AG04449 (cell line): ENCODE results near the gene GDF10.

ENCODE experiments used
- CTCF ChIA-PET: fragments of 350-600 bp; formaldehyde crosslinking; extraction: SDS; loops from one replicate; lab custom pipeline; 2021; ENCODE audit warnings: antibody characterized with exemption; lab: Yijun Ruan, JAX
- POLR2A ChIA-PET: fragments of 400-600, 350-600 bp; formaldehyde crosslinking; extraction: SDS; loops from one replicate; lab custom pipeline; 2020; ENCODE audit warnings: antibody characterized with exemption, inconsistent platforms; lab: Yijun Ruan, JAX
- DNase-seq: peaks from one replicate; pipeline ENCODE4 v3.0.0-alpha.2; 2010; ENCODE audit warnings: low read depth, low spot score
- H3K4me3 ChIP-seq: 2 replicates; pipeline ENCODE4 v1.5.1; 2011; ENCODE audit warnings: low read depth, mild to moderate bottlenecking, control low read depth, low read length
- TF ChIP-seq, protein P1 (sequence below): IDR thresholded peaks from one replicate; pipeline ENCODE4 v1.5.1; 2011; ENCODE audit warnings: mild to moderate bottlenecking, moderate library complexity, low read length, control low read depth, inconsistent platforms; ENCODE audit not compliant: insufficient read depth; ENCODE audit errors: missing control alignments

GDF10 gene

DNA sequence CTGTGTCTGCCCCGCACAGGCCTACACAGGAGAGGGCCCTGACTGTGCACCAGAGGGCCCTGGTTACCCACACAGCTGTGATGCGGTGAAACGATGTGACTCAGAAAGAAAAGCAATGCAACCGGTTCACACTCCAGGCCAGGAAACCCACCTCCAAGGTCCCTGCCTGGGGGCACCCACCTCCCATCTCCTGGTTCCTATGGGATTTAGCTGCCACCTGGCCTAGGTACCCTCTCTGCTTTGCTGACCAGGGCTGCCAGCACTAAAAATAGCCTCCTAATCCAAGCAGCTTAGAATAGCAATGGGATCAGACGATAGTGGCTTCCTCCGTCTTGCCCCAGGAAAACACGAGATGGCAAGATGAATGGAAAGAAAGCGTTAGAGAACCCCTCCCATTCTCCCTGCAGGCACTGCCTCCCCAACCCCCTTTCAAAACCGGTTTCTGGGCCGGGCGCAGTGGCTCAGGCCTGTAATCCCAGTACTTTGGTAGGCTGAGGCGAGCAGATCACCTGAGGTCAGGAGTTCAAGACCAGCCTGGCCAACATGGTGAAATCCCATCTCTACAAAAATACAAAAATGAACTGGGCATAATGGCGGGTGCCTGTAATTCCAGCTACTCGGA is 60.5 kb downstream of the GDF10 start:
- TF ChIP-seq, protein P1, sequence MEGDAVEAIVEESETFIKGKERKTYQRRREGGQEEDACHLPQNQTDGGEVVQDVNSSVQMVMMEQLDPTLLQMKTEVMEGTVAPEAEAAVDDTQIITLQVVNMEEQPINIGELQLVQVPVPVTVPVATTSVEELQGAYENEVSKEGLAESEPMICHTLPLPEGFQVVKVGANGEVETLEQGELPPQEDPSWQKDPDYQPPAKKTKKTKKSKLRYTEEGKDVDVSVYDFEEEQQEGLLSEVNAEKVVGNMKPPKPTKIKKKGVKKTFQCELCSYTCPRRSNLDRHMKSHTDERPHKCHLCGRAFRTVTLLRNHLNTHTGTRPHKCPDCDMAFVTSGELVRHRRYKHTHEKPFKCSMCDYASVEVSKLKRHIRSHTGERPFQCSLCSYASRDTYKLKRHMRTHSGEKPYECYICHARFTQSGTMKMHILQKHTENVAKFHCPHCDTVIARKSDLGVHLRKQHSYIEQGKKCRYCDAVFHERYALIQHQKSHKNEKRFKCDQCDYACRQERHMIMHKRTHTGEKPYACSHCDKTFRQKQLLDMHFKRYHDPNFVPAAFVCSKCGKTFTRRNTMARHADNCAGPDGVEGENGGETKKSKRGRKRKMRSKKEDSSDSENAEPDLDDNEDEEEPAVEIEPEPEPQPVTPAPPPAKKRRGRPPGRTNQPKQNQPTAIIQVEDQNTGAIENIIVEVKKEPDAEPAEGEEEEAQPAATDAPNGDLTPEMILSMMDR = no peak
- ChIA-PET CTCF (interaction anchor here (1.0 to 7.0 kb wide), 8 partner anchors 13 to 336 kb away, joined by 3 to 56 read pairs (median 8); partner anchors contain the start of gene RBP3), POLR2A (no interaction called here)
- no peak overlapping the region for H3K4me3 ChIP-seq
- DNase-seq = no peak

DNA sequence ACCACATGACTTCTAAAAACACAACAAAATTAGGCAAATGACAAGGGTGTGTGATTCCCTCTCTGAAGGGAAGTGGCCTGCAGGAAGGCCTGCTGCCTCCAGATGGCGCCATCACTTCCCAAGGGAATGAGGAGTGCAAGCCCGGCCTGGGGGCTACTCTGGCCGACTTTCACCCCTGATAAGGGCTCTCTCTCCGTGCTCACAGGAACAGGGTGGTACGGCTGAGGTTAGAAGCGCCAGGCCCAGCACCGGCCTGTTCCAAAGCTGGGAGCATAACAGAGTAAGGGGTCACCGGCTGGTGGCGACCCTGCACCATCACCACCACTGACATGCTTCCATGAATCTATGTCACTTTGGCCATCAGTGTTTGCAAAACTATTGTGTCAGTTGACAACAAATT is 61.3 kb downstream of the GDF10 start:
- TF ChIP-seq, protein P1 = peak; percentile 77
- DNase-seq = no peak
- POLR2A ChIA-PET = no interaction called here
- no peak overlapping the region for H3K4me3 ChIP-seq
- CTCF ChIA-PET = interaction anchor here (0.7 to 7.0 kb wide), 13 partner anchors 8 to 367 kb away, joined by 3 to 56 read pairs (median 4); partner anchors contain the start of gene RBP3

DNA sequence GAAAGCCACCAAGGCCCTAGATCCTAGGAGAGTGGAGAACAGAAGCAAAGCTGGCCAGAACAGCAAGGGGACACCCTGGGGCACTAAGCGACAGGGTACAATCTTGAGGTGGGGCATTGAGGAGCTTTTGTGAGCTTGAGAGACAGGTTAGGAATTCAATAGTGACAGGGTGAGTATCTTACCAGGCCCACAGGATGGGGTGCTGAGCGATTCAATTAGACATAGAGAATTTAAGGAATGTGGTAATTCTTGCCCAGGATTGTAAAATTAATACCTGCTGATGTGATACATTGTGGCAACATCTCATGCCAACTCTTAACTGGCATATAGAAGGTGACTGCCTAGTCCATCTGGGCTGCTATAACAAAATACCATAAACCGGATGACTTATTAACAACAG is 62.2 kb downstream of the GDF10 start:
- H3K4me3 ChIP-seq = no peak overlapping the region
- TF ChIP-seq, protein P1 = no peak
- DNase-seq = no peak
- ChIA-PET CTCF (interaction anchor here (0.7 to 7.0 kb wide), 13 partner anchors 8 to 368 kb away, joined by 3 to 56 read pairs (median 4); partner anchors contain the start of gene RBP3), POLR2A (no interaction called here)
